Peyer's patch (tissue), 4 donors: ENCODE data around the gene SPEF2.

Source experiments
- CTCF ChIP-seq, 6 experiments: fragments of 450-650 bp in 4 of 6; fragments of 200-600 bp in 2 of 6; sonication (generic) in 1 of 6; IDR thresholded peaks; one replicate each; pipeline ENCODE4 v1.5.1; 2017 to 2019; ENCODE audit warnings: antibody characterized with exemption in 6 of 6, mild to moderate bottlenecking in 3 of 6, moderate library complexity in 1 of 6
- POLR2A ChIP-seq, 2 donors: fragments of 450-650 bp; IDR thresholded peaks; one replicate each; pipeline ENCODE4 v1.5.1; 2017; ENCODE audit warnings: antibody characterized with exemption in 2 of 2, mild to moderate bottlenecking in 2 of 2, moderate library complexity in 2 of 2

- no peak for TF ChIP-seq CTCF (IDR thresholded peaks at IDR 0.05)
- no peak for TF ChIP-seq POLR2A (IDR thresholded peaks at IDR 0.05)
These were observed 1.1 kb downstream of the SPEF2 start for GRCh38 chr5:35618781-35619180.
